Endothelial cell of umbilical vein (primary cell): ENCODE measurements around the gene ANKS1B. TPM values are rescaled to one million over a fixed set of nuclear protein-coding genes. Genes with fewer than 3 reads are reported as not detected.

Experiments used
- BruUV-seq: library from RNA; stranded (reverse); fragments of 400-500 nt; replicated peaks from 2 replicates; lab custom pipeline; 2021; lab: Mats Ljungman, UMichigan
- CTCF ChIA-PET: fragments of 300-600, 350-600 bp; sonication (Branson Sonifier 250); formaldehyde crosslinking; loops from one replicate; lab custom pipeline; 2021; ENCODE audit warnings: antibody characterized with exemption, inconsistent platforms; lab: Charles Lee
- POLR2A ChIA-PET: fragments of 300-600, 350-600 bp; sonication (Branson Sonifier 250); formaldehyde crosslinking; loops from one replicate; lab custom pipeline; 2021; ENCODE audit warnings: antibody characterized with exemption, inconsistent platforms; lab: Charles Lee
- DNase-seq: peaks from one replicate; pipeline ENCODE4 v3.0.0-alpha.2; 2011; ENCODE audit warnings: low read depth, low spot score
- FAIRE-seq: peaks from 2 replicates; lab custom pipeline; 2011; peaks lifted over from hg19 to GRCh38; lab: Jason Lieb, UNC
- H2AFZ ChIP-seq: 2 replicates; pipeline ENCODE4 v1.6.0; 2012; ENCODE audit warnings: low read depth, low read length, control low read depth, inconsistent platforms
- H3K27ac ChIP-seq: 2 replicates; pipeline ENCODE4 v1.5.1; 2011; ENCODE audit warnings: low read depth, mild to moderate bottlenecking, control low read depth, low read length, moderate library complexity; ENCODE audit not compliant: insufficient read depth
- H3K27me3 ChIP-seq, 2 experiments: 2 replicates each; pipeline versions ENCODE4 v1.6.0 to v1.6.1; 2011; ENCODE audit warnings: low read length in 2 of 2, mixed read lengths in 1 of 2; ENCODE audit not compliant: control insufficient read depth in 2 of 2, insufficient read depth in 2 of 2
- H3K36me3 ChIP-seq, 2 experiments: 2 replicates in 1 of 2; 3 replicates in 1 of 2; pipeline ENCODE4 v1.5.1; 2011; ENCODE audit warnings: low read length in 2 of 2, mild to moderate bottlenecking in 1 of 2, moderate library complexity in 1 of 2; ENCODE audit not compliant: control insufficient read depth in 2 of 2, insufficient read depth in 2 of 2; ENCODE audit errors: extremely low read depth in 1 of 2
- H3K4me1 ChIP-seq: 3 replicates; pipeline ENCODE4 v1.5.1; 2011; ENCODE audit warnings: mild to moderate bottlenecking, low read length; ENCODE audit not compliant: control insufficient read depth, insufficient read depth; ENCODE audit errors: extremely low read depth
- H3K4me2 ChIP-seq: 2 replicates; pipeline ENCODE4 v1.6.1; 2011; ENCODE audit warnings: low read length, control low read depth, mixed read lengths; ENCODE audit not compliant: insufficient read depth
- H3K4me3 ChIP-seq, 3 experiments: fragments of 200-600 bp in 1 of 3; sonication (generic), shearing (Covaris generic) in 1 of 3; replicated peaks in 1 of 3; 2 replicates each; pipeline ENCODE4 v1.5.1; 2011 to 2016; ENCODE audit warnings: control low read depth in 3 of 3, low read length in 3 of 3, mild to moderate bottlenecking in 2 of 3, inconsistent platforms in 1 of 3, low read depth in 1 of 3, moderate library complexity in 1 of 3; ENCODE audit not compliant: insufficient read depth in 1 of 3
- H3K79me2 ChIP-seq: 2 replicates; pipeline ENCODE4 v1.6.0; 2012; ENCODE audit warnings: low read length, inconsistent platforms; ENCODE audit not compliant: control insufficient read depth, insufficient read depth
- H3K9ac ChIP-seq: replicated peaks from 2 replicates; pipeline ENCODE3; 2011; ENCODE audit warnings: low read length, control low read depth; ENCODE audit not compliant: insufficient read depth; ENCODE audit errors: extremely low read depth
- H3K9me1 ChIP-seq: replicated peaks from 3 replicates; pipeline ENCODE4 v1.6.0; 2011; ENCODE audit warnings: mild to moderate bottlenecking, low read length; ENCODE audit not compliant: control insufficient read depth, insufficient read depth; ENCODE audit errors: extremely low read depth
- H3K9me3 ChIP-seq: replicated peaks from 2 replicates; pipeline ENCODE4 v1.5.1; 2012; ENCODE audit warnings: low read length, inconsistent platforms; ENCODE audit not compliant: control insufficient read depth, insufficient read depth
- H4K20me1 ChIP-seq: replicated peaks from 2 replicates; pipeline ENCODE3; 2011; ENCODE audit warnings: mild to moderate bottlenecking, low read length; ENCODE audit not compliant: control insufficient read depth, insufficient read depth; ENCODE audit errors: extremely low read depth
- CTCF ChIP-seq, 2 donors: IDR thresholded peaks; 1 replicate in 1 of 2; 2 replicates in 1 of 2; pipeline ENCODE4 v1.5.1; 2011; ENCODE audit warnings: low read length in 2 of 2, mild to moderate bottlenecking in 2 of 2, moderate library complexity in 2 of 2, control low read depth in 1 of 2, inconsistent platforms in 1 of 2, low read depth in 1 of 2; ENCODE audit not compliant: insufficient read depth in 1 of 2; ENCODE audit errors: extremely low read depth in 1 of 2
- EZH2 ChIP-seq: IDR thresholded peaks from 2 replicates; pipeline ENCODE4 v1.6.1; 2012; ENCODE audit warnings: borderline replicate concordance, low read depth, mild to moderate bottlenecking, moderate library complexity, low read length, inconsistent platforms; ENCODE audit not compliant: severe bottlenecking
- FOS ChIP-seq: IDR thresholded peaks from 2 replicates; pipeline ENCODE4 v1.6.1; 2011; ENCODE audit warnings: mild to moderate bottlenecking, low read length, moderate library complexity, borderline replicate concordance; ENCODE audit not compliant: insufficient read depth
- GATA2 ChIP-seq: IDR thresholded peaks from 2 replicates; pipeline ENCODE4 v1.7.0; 2011; ENCODE audit warnings: low read depth, mild to moderate bottlenecking, moderate library complexity, mixed read lengths, low read length; ENCODE audit not compliant: insufficient read length, insufficient read depth
- MAX ChIP-seq: IDR thresholded peaks from 2 replicates; pipeline ENCODE4 v1.6.1; 2011; ENCODE audit not compliant: insufficient read depth, insufficient read length
- MYC ChIP-seq: IDR thresholded peaks from one replicate; pipeline ENCODE4 v1.6.1; 2011; ENCODE audit warnings: mild to moderate bottlenecking, low read depth, low read length
- POLR2A ChIP-seq: IDR thresholded peaks from 2 replicates; pipeline ENCODE4 v1.6.1; 2012; ENCODE audit warnings: low read depth, mild to moderate bottlenecking, control low read depth, low read length
- POLR2AphosphoS5 ChIP-seq: IDR thresholded peaks from 2 replicates; pipeline ENCODE4 v1.6.1; 2012; ENCODE audit warnings: low read depth, mild to moderate bottlenecking, control low read depth, low read length, moderate library complexity; ENCODE audit not compliant: insufficient read depth
- dilution Hi-C: fragments of 300-500 bp; cut with MboI; formaldehyde crosslinking; loops from one replicate; pipeline ENCODE4 v1.15.0; 2019; ENCODE audit warnings: low sequenced_read_pairs; ENCODE audit not compliant: extremely low pct_ligation_motif_present
- intact Hi-C: fragments of 100-400 bp; cut with micrococcal nuclease; formaldehyde crosslinking; loops from one replicate; pipeline ENCODE4 v1.10.0; 2022
- polyA plus RNA-seq, 4 experiments: library from polyadenylated mRNA; depleted of rRNA in 3 of 4; stranded (reverse) in 3 of 4; unstranded in 1 of 4; fragments of >200 nt; gene quantifications; 2 replicates each; pipeline versions ENCODE4 v1.2.1 to v1.2.3, GENCODE V29; 2011 to 2012; ENCODE audit warnings: missing spikeins in 1 of 4
- total RNA-seq: library from RNA; stranded (reverse); gene quantifications from 2 replicates; pipeline ENCODE4 v1.2.3, GENCODE V29; 2021

The ANKS1B gene
- total and polyA plus RNA-seq, 2 donors (not counting 3 experiments of a cell fraction or from before 2014, with no cell fraction given): 0.15 to 0.38 TPM

GRCh38 chr12:99154983-99155336 is 829.8 kb downstream of the ANKS1B start:
- no peak overlapping the region for H2AFZ ChIP-seq
- no peak for DNase-seq
- ChIA-PET POLR2A (no interaction called here), CTCF (no interaction called here)
- TF ChIP-seq POLR2A (no peak), MYC (no peak)
- no peaks in the 10 kb centered on the region for H3K4me1 ChIP-seq
- H3K4me2 ChIP-seq: no peak overlapping the region
- intact Hi-C loops (no loop called here), dilution Hi-C loops (no loop called here)
- no peaks in the 10 kb centered on the region for H3K27me3 ChIP-seq
- H3K36me3 ChIP-seq: no peaks in the 10 kb centered on the region
- no peak for FAIRE-seq
- no peak overlapping the region for H3K27ac ChIP-seq
- no peaks in the 10 kb centered on the region for H4K20me1 ChIP-seq
- BruUV-seq: no TSS peak
- H3K4me3 ChIP-seq: no peak overlapping the region
- H3K9me3 ChIP-seq: peaks cover 2% of the 10 kb centered on the region
- no peaks in the 10 kb centered on the region for H3K9me1 ChIP-seq
- no peak overlapping the region for H3K9ac ChIP-seq
- H3K79me2 ChIP-seq: no peaks in the 10 kb centered on the region

- no peak overlapping the region for H3K4me3 ChIP-seq
- H3K36me3 ChIP-seq: no peaks in the 10 kb centered on the region
- dilution Hi-C loops: no loop called here
Measured at GRCh38 chr12:99154216-99154982, 830.3 kb downstream of the ANKS1B start.

More at GRCh38 chr12:99154216-99154982, 830.3 kb downstream of the ANKS1B start:
- no peaks in the 10 kb centered on the region for H3K27me3 ChIP-seq
- ChIA-PET POLR2A (no interaction called here), CTCF (no interaction called here)
- intact Hi-C loops: no loop called here
- H4K20me1 ChIP-seq: no peaks in the 10 kb centered on the region
- no peaks in the 10 kb centered on the region for H3K79me2 ChIP-seq
- H3K9me1 ChIP-seq: no peaks in the 10 kb centered on the region
- peaks cover 2% of the 10 kb centered on the region for H3K9me3 ChIP-seq
- H3K27ac ChIP-seq: no peak overlapping the region
- no peak for DNase-seq
- H3K4me1 ChIP-seq: no peaks in the 10 kb centered on the region
- BruUV-seq: no TSS peak
- TF ChIP-seq EZH2 (no peak), MAX (no peak), CTCF (IDR thresholded peaks at IDR 0.05; ENCODE audit: extremely low read depth in 1 of 2, insufficient read depth in 1 of 2, low read depth in 1 of 2, low read length in 2 of 2) (no peak), GATA2 (no peak), POLR2AphosphoS5 (no peak), FOS (no peak), MYC (no peak), POLR2A (no peak)
- H3K4me2 ChIP-seq: no peak overlapping the region
- no peak for FAIRE-seq
- H3K9ac ChIP-seq: no peak overlapping the region
- H2AFZ ChIP-seq: no peak overlapping the region
